Tibial nerve (tissue), 4 donors: ENCODE measurements around the gene SPNS1.

Experiments used
- EP300 ChIP-seq, 2 donors: sonication (generic); formaldehyde crosslinking; IDR thresholded peaks; one replicate each; pipeline ENCODE4 v1.6.1; 2017; ENCODE audit warnings: antibody characterized with exemption in 2 of 2, mild to moderate bottlenecking in 1 of 2
- POLR2A ChIP-seq, 2 donors: fragments of 450-650 bp; IDR thresholded peaks; one replicate each; pipeline ENCODE4 v1.6.1; 2017; ENCODE audit warnings: antibody characterized with exemption in 2 of 2, mild to moderate bottlenecking in 2 of 2, moderate library complexity in 2 of 2
- TF ChIP-seq, protein P1 (sequence below), 5 experiments: fragments of 200-600 bp in 3 of 5; fragments of 450-650 bp in 2 of 5; sonication (generic) in 3 of 5; IDR thresholded peaks; one replicate each; pipeline ENCODE4 v1.5.1; 2016 to 2019; ENCODE audit warnings: antibody characterized with exemption in 5 of 5, mild to moderate bottlenecking in 3 of 5, moderate library complexity in 2 of 5

DNA sequence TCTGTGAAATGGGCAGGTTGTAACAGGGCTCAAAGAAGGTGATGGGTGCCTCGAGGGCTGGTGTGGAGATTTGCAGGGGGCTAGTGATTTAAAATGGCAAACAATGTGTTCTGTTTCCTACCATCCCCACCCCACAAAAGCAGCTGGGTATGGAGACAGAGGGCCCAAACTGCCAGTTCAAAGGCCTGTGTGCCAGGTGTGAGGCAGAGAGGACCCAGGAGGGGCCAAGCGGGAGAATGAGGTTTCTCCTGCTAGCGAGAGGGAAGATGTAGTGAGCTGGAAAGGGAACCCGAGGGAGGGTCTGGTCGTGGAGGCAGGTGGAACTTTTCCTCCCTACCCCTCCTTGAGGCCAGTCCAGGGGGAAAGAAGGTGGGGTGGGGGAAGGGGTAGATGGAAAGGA, 49.7 kb downstream of the SPNS1 start:
- TF ChIP-seq, protein P1, sequence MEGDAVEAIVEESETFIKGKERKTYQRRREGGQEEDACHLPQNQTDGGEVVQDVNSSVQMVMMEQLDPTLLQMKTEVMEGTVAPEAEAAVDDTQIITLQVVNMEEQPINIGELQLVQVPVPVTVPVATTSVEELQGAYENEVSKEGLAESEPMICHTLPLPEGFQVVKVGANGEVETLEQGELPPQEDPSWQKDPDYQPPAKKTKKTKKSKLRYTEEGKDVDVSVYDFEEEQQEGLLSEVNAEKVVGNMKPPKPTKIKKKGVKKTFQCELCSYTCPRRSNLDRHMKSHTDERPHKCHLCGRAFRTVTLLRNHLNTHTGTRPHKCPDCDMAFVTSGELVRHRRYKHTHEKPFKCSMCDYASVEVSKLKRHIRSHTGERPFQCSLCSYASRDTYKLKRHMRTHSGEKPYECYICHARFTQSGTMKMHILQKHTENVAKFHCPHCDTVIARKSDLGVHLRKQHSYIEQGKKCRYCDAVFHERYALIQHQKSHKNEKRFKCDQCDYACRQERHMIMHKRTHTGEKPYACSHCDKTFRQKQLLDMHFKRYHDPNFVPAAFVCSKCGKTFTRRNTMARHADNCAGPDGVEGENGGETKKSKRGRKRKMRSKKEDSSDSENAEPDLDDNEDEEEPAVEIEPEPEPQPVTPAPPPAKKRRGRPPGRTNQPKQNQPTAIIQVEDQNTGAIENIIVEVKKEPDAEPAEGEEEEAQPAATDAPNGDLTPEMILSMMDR (IDR thresholded peaks at IDR 0.05) = no peak
- TF ChIP-seq POLR2A (IDR thresholded peaks at IDR 0.05) (no peak), EP300 (IDR thresholded peaks at IDR 0.05) (no peak)
